Measurements from ENCODE around the gene ZNF333.
A peak's percentile ranks its signal among the peaks of the same experiment; 100 is the strongest.
"Not testable (repeated sequence)": the region's sequence is repeated elsewhere in the genome, so short reads cannot be mapped to it uniquely, and the experiment has no call there.

ZNF333 gene

DNA sequence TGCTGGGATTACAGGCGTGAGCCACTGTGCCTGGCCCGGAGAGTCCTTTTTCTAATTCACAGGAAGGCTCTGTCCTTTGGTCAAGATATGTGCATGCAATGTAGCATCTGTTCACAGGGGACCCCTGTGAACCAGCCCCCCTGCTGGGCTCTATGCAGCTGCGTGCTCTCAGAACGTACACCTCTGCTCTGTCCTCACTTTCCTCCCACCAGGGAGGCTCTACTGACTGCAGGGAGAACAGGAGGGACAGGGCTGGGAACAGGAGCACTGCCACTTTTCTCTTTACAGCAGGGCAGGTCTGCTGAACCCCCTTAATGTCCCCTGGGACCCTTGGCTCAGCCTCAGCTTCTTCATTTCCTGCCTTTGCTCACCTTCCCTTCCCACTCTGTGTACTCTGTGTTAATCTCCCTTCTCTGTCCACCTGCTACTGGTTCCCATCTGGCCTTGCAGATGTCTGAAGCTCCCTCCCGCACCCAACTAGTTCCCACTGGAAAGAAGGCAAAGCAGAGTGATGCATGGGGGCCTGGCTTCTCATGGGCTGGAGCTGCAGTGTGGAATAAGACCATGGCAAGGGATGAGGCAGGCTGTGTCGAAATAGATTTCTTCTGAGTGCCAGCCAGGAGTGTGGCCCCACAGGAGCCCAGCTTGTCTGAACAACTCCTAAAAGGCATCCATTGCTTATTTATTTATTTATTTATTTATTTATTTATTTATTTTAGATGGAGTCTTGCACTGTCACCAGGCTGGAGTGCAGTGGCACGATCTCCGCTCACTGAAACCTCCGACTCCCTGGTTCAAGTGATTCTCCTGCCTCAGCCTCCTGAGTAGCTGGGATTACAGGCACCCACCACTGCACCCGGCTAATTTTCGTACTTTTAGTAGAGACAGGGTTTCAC, 81.3 kb downstream of the ZNF333 start:
- no peaks in the 10 kb centered on the region for H3K27me3 ChIP-seq (ENCODE audit: control insufficient read depth, insufficient read depth, low read length)
- H3K4me3 ChIP-seq (ENCODE audit: low read length), result no peak overlapping the region
- peaks cover 10% of the 10 kb centered on the region for H3K36me3 ChIP-seq (ENCODE audit: insufficient read depth, low read length)
- H3K9me3 ChIP-seq (replicated peaks; ENCODE audit: low read length), result no peaks in the 10 kb centered on the region
- no peak overlapping the region for H3K9ac ChIP-seq (ENCODE audit: low read depth, low read length)
- H3K4me2 ChIP-seq (ENCODE audit: low read length), result no peak overlapping the region
- no peaks in the 10 kb centered on the region for H3K4me1 ChIP-seq (ENCODE audit: control insufficient read depth, insufficient read depth, low read length)

DNA sequence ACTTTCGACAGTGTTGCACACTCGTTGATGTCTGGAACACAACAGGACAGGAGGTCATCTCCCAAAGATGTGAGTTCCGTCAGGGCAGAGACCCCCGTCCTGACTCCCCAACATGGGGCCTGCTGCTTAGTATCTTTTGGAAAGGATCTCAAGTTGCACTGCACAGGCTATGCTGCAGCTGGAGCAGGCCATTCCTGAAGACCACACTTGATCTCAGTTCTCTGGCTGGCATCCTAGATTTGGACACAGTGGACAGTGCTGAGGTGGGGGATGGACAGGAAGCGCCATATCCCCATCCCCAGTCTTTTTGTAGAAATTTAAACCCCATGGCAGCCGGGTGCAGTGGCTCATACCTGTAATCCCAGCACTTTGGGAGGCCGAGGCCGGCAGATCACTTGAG, 82.6 kb downstream of the ZNF333 start:
- Histone ChIP-seq H3K9me3 (replicated peaks; ENCODE audit: low read length) (no peaks in the 10 kb centered on the region), H3K9ac (ENCODE audit: low read depth, low read length) (no peak overlapping the region), H3K4me2 (ENCODE audit: low read length) (no peak overlapping the region), H3K4me1 (ENCODE audit: control insufficient read depth, insufficient read depth, low read length) (no peaks in the 10 kb centered on the region), H3K27me3 (ENCODE audit: control insufficient read depth, insufficient read depth, low read length) (no peaks in the 10 kb centered on the region), H3K36me3 (ENCODE audit: insufficient read depth, low read length) (peaks cover 10% of the 10 kb centered on the region), H3K4me3 (ENCODE audit: low read length) (no peak overlapping the region)

GRCh38 chr19:14772995-14773394, 83.1 kb downstream of the ZNF333 start:
- Histone ChIP-seq H3K27me3 (ENCODE audit: control insufficient read depth, insufficient read depth, low read length) (no peaks in the 10 kb centered on the region), H3K36me3 (ENCODE audit: insufficient read depth, low read length) (peaks cover 10% of the 10 kb centered on the region), H3K4me3 (ENCODE audit: low read length) (no peak overlapping the region), H3K4me1 (ENCODE audit: control insufficient read depth, insufficient read depth, low read length) (no peaks in the 10 kb centered on the region), H3K4me2 (ENCODE audit: low read length) (no peak overlapping the region), H3K9ac (ENCODE audit: low read depth, low read length) (no peak overlapping the region), H3K9me3 (replicated peaks; ENCODE audit: low read length) (no peaks in the 10 kb centered on the region)

- H3K9ac ChIP-seq (ENCODE audit: low read depth, low read length); H3K4me3 ChIP-seq (ENCODE audit: low read length); H3K27me3 ChIP-seq (ENCODE audit: control insufficient read depth, insufficient read depth, low read length); H3K9me3 ChIP-seq (replicated peaks; ENCODE audit: low read length); H3K4me2 ChIP-seq (ENCODE audit: low read length); H3K36me3 ChIP-seq (ENCODE audit: insufficient read depth, low read length); H3K4me1 ChIP-seq (ENCODE audit: control insufficient read depth, insufficient read depth, low read length): not testable (repeated sequence)
Observed at GRCh38 chr19:14773722-14774121, 83.9 kb downstream of the ZNF333 start.

- H3K4me3 ChIP-seq (ENCODE audit: low read length), result no peak overlapping the region
- peaks cover 6% of the 10 kb centered on the region for H3K36me3 ChIP-seq (ENCODE audit: insufficient read depth, low read length)
- H3K9me3 ChIP-seq (replicated peaks; ENCODE audit: low read length), result no peaks in the 10 kb centered on the region
- no peaks in the 10 kb centered on the region for H3K27me3 ChIP-seq (ENCODE audit: control insufficient read depth, insufficient read depth, low read length)
- H3K4me1 ChIP-seq (ENCODE audit: control insufficient read depth, insufficient read depth, low read length), result no peaks in the 10 kb centered on the region
- no peak overlapping the region for H3K9ac ChIP-seq (ENCODE audit: low read depth, low read length)
- H3K4me2 ChIP-seq (ENCODE audit: low read length), result no peak overlapping the region
Observed at GRCh38 chr19:14774373-14774772, 84.5 kb downstream of the ZNF333 start.

DNA sequence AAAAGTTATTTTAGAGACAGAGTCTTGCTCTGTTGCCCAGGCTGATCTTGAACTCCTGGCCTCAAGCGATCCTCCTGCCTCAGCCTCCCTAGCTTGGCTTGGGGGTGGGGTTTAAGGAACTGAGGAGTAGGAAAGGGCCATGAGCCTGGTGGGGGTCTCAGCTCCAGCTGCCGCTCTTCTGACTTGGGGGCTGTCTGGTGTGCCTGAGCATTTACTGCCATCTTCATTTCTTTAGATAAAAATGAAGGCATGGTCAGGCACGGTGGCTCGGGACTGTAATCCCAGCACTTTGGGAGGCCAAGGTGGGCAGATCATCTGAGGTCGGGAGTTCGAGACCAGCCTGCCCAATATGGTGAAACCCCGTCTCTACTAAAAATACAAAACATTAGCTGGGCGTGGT, 85.5 kb downstream of the ZNF333 start:
- not testable (repeated sequence) for H3K27me3 ChIP-seq (ENCODE audit: control insufficient read depth, insufficient read depth, low read length); H3K9me3 ChIP-seq (replicated peaks; ENCODE audit: low read length); H3K4me3 ChIP-seq (ENCODE audit: low read length); H3K36me3 ChIP-seq (ENCODE audit: insufficient read depth, low read length); H3K4me1 ChIP-seq (ENCODE audit: control insufficient read depth, insufficient read depth, low read length); H3K9ac ChIP-seq (ENCODE audit: low read depth, low read length)
- peak overlapping the region; percentile 77 for H3K4me2 ChIP-seq (ENCODE audit: low read length)

DNA sequence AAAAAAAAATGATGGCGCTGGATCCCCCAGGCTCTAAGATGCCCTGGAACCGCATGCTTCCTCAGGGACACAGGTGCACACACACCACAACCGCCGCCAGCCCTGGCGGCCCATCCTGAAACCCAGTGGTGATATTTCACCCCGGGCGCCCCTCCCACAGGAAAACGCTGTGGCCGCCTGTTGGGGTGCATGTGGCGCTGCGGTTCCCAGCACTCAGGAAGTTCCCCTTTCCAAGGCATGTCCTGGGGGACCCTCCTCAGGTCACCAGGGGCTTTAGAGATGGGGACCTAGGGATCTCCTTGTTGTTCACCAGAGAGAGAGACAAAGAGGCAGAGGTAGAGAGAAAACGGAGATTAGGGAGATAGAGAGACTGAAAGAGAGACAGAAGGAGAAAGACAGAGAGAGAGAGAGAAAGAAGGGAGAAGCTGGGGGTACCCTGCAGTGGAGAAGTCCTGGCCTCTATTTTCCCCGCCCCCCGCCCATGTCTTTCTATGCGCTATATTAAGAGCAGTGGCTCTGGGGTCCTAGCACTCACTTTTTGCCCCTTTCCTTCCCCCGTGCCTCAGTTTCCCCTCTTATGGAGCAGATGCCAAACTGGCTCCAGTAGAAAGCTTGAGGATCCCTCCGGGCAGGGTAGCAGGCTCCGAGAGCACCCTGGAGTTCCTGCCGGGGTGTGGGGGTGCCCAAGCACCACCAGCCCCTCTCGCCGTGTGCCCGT, 86.2 kb downstream of the ZNF333 start:
- Histone ChIP-seq H3K4me2 (ENCODE audit: low read length) (peak overlapping the region; percentile 77), H3K36me3 (ENCODE audit: insufficient read depth, low read length) (peaks cover 6% of the 10 kb centered on the region), H3K4me3 (ENCODE audit: low read length) (peak overlapping the region; percentile 76), H3K27me3 (ENCODE audit: control insufficient read depth, insufficient read depth, low read length) (no peaks in the 10 kb centered on the region), H3K9ac (ENCODE audit: low read depth, low read length) (peak overlapping the region; percentile 68), H3K9me3 (replicated peaks; ENCODE audit: low read length) (no peaks in the 10 kb centered on the region), H3K4me1 (ENCODE audit: control insufficient read depth, insufficient read depth, low read length) (no peaks in the 10 kb centered on the region)

DNA sequence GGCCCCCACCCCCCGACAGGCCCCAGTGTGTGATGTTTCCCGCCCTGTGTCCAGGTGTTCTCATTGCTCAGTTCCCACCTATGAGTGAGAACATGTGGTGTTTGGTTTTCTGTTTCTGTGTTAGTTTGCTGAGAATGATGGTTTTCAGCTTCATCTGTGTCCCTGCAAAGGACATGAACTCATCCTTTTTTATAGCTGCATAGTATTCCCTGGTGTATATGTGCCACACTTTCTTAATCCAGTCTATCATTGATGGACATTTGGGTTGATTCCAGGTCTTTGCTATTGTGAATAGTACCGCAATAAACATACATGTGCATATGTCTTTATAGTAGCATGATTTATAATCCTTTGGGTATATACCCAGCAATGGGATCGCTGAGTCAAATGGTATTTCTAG, 87.8 kb downstream of the ZNF333 start:
- not testable (repeated sequence) for H3K4me1 ChIP-seq (ENCODE audit: control insufficient read depth, insufficient read depth, low read length); H3K9me3 ChIP-seq (replicated peaks; ENCODE audit: low read length); H3K27me3 ChIP-seq (ENCODE audit: control insufficient read depth, insufficient read depth, low read length); H3K4me3 ChIP-seq (ENCODE audit: low read length); H3K36me3 ChIP-seq (ENCODE audit: insufficient read depth, low read length); H3K9ac ChIP-seq (ENCODE audit: low read depth, low read length); H3K4me2 ChIP-seq (ENCODE audit: low read length)

DNA sequence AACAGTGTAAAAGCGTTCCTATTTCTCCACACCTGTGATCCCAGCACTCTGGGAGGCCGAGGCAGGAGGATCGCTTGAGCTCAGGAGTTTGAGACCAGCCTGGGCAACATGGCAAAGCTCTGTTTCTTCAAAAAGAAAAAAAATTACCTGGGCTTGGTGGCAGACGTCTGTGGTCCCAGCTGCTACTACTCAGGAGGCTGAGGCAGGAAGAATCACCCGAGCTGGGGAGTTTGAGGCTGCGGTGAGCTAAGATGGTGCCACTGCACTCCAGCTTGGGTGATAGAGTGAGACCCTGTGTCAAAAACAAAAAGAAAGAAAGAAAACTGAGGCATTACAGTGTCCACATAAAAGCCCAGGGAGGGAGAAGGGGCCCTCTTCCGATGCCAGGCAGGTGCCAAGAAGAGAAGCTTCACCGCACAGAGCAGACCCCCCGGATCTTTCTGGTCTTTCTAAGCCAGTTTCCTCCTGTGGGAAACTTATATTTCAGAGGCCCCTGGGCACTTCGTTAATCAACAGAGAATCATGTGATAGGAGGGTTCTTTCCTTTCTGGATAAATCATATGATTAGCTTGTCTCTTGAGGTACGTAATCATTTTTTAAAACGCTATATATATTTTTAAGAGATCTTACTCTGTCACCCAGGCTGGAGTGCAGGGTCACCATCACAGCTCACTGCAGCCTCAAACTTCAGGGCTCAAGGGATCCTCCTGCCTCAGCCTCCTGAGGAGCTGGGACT, 88.4 kb downstream of the ZNF333 start, which contains the start of gene ADGRE2:
ADGRE2 (minus strand) TSS at position 451 of the 736 bp plus-strand sequence. CDS start 1,804 bp downstream, outside the sequence.
- H3K27me3 ChIP-seq (ENCODE audit: control insufficient read depth, insufficient read depth, low read length); H3K4me1 ChIP-seq (ENCODE audit: control insufficient read depth, insufficient read depth, low read length); H3K36me3 ChIP-seq (ENCODE audit: insufficient read depth, low read length); H3K9ac ChIP-seq (ENCODE audit: low read depth, low read length); H3K9me3 ChIP-seq (replicated peaks; ENCODE audit: low read length); H3K4me3 ChIP-seq (ENCODE audit: low read length); H3K4me2 ChIP-seq (ENCODE audit: low read length): not testable (repeated sequence)

DNA sequence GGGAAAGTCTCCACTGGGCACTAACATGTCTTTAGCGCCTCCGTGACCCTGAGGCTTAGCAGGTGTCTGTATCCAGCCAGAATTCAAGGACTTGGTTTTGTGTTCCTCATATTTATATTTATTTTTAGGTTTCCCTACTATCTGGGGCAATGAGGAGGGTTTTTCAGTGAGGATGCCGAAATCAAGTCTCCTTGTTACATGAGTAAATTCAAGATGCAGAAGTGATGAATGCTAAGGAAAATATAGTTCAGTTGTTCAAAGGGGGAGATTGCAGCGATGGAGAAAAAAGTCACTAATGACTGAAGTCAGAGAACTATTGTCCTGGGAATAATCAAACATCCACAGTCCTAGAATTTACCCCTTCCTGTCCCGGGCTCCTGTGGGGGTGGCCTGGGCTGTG, 89.3 kb downstream of the ZNF333 start:
- Histone ChIP-seq H3K9ac (ENCODE audit: low read depth, low read length) (no peak overlapping the region), H3K4me2 (ENCODE audit: low read length) (no peak overlapping the region), H3K36me3 (ENCODE audit: insufficient read depth, low read length) (no peaks in the 10 kb centered on the region), H3K4me3 (ENCODE audit: low read length) (no peak overlapping the region), H3K27me3 (ENCODE audit: control insufficient read depth, insufficient read depth, low read length) (no peaks in the 10 kb centered on the region), H3K4me1 (ENCODE audit: control insufficient read depth, insufficient read depth, low read length) (no peaks in the 10 kb centered on the region), H3K9me3 (replicated peaks; ENCODE audit: low read length) (no peaks in the 10 kb centered on the region)

DNA sequence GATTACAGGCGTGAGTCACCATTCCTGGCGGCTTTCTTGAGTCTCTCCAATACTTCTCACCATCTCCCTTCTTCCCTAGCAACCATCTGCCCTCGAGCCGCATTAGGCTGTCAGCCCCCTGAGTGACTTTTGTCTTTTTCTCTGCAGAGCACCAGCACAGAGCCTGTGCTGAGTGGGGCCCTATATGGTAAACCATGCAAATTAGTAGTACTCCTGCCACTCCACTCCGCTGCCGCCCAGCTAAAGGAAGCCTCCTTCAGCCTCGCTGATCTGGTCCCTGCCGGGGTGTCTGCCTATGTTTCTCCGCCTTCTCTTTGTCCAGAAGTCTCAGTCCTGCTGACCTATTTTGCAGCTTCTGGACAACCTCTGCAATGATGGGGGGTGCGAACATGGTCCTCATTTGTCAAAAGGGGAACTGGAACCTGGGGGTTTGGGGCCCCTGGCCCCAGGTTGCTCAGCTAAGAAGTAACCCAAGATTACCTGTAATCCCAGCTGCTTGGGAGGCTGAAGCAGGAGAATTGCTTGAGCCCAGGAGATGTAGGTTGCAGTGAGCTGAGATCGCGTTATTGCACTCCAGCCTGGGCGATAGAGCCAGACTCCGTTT, 90.9 kb downstream of the ZNF333 start:
- not testable (repeated sequence) for H3K9ac ChIP-seq (ENCODE audit: low read depth, low read length); H3K4me3 ChIP-seq (ENCODE audit: low read length); H3K4me2 ChIP-seq (ENCODE audit: low read length); H3K9me3 ChIP-seq (replicated peaks; ENCODE audit: low read length); H3K36me3 ChIP-seq (ENCODE audit: insufficient read depth, low read length); H3K27me3 ChIP-seq (ENCODE audit: control insufficient read depth, insufficient read depth, low read length); H3K4me1 ChIP-seq (ENCODE audit: control insufficient read depth, insufficient read depth, low read length)
